ENCODE results near the gene ZFHX2.

Gene ZFHX2

DNA sequence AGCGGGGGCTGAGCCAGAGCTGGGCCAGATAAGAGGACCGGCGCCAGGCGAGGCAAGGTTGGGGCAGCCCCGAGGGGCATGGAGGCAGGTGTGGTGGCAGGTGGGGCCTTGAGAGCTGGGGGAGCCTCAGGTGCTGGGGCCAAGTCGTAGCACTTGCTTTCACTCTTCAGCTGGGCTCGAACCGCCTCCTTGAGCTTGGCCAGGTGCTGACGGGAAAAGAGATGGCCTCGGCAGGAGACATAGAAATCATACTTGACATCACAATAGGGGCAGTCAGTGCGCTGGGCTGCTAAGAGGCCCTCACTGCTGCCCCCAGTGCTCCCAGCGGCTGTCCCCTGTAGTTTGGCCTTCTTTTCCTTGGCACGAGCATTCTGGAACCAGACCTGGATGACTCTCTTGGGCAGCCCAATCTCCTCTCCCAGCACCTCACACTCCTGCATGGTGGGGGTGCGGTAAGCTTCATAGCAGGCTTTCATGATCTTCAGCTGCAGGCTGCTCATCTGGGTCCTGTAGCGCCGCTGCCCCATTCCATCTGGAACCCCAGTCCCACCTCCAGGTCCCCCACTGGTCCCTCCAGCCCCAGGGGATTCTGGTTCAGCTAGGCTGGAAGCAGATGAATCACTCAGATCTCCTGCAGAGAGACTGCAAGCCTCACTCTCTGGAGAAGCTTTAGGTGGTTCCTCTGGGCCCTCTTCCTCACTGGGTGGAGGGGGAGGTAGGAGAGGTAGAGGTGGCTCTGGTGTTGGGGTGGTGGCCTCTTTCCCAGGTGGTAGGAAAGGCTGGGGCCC, 28.1 kb downstream of the ZFHX2 start:
- DNase-seq (ENCODE audit: extremely low read depth in 1 of 2, low read depth in 1 of 2), result no peak

GRCh38 chr14:23522643-23523198, 28.8 kb downstream of the ZFHX2 start:
- DNase-seq (ENCODE audit: extremely low read depth in 1 of 2, low read depth in 1 of 2), result no peak

- no peak for DNase-seq (ENCODE audit: extremely low read depth in 1 of 2, low read depth in 1 of 2)
These were observed 29.6 kb downstream of the ZFHX2 start for GRCh38 chr14:23521785-23522640.

DNA sequence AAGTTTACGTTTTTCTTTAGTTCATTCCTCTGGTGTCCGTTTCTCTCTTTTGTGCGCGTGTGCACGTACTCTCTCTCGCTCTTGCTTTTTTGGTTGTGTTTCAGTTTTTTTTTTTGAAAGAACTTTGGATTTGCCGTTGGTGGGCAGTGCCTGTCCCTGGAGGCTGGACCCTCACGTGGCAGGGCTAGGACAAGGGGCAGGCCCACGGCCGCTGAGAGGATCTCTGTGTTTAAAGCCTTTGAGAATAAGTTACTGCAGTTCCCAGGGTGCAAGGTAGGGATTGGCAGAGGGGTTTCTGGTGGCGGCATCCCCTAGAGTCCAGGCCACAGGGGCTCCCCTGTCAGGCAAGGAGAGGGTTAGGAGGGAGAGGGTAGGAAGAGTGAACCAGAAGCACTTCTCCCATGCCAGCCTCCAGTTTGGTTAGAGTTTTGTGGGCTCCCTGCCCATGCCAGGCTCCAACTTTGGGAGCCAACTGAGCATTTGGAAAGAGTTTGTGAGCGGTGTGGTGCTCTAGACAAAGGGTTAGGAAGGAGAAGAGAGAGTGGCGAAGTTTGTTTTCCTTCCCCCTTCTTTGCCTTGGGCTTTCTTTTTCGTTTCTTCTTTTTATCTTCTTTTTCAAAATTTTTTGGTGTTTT, 30.5 kb downstream of the ZFHX2 start:
- no peak for DNase-seq (ENCODE audit: extremely low read depth in 1 of 2, low read depth in 1 of 2)

DNA sequence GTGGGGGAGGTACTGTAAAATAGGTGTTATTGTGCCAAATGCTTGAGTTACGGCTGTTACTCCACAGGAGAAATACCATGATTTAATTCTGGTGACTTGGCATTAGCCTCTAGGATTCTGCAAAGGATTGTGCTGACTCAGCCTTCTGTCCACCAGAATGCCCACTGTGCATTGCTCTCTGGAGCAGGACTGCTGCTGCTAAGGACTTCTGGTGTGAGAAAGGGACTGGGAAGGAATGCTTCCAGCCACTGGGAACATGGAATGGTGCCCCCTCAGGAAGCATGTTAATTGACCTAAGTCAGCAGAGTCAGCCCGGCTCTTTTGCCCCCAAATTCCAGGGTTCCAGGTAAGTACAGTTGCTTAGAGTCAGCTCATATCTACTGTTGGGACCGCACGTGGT, 32.9 kb downstream of the ZFHX2 start:
- no peak for DNase-seq (ENCODE audit: extremely low read depth in 1 of 2, low read depth in 1 of 2)

GRCh38 chr14:23517650-23518326, 33.8 kb downstream of the ZFHX2 start:
- DNase-seq (ENCODE audit: extremely low read depth in 1 of 2, low read depth in 1 of 2), result no peak

DNA sequence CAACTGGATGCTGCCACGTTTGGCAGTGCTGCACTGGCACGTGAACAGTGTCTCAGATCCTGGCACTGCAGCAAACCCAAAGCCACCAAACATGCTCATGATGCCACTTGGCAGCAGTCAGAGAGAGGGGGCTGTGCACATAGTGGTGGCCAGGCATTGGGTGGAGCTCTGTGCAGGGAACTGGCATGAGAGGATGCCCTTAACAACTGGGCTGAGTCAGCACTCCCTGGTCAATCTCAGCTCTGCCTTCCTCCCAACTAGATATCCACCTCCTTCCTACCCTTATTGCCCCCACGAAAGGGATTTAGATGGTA, 37.0 kb downstream of the ZFHX2 start:
- DNase-seq (ENCODE audit: extremely low read depth in 1 of 2, low read depth in 1 of 2), result no peak

- no peak for DNase-seq (ENCODE audit: extremely low read depth in 1 of 2, low read depth in 1 of 2)
These were observed 37.5 kb downstream of the ZFHX2 start for GRCh38 chr14:23513818-23514643.

- DNase-seq (ENCODE audit: extremely low read depth in 1 of 2, low read depth in 1 of 2), result no peak
These were observed 38.4 kb downstream of the ZFHX2 start for GRCh38 chr14:23513005-23513817.

GRCh38 chr14:23512156-23512555, 39.4 kb downstream of the ZFHX2 start:
- DNase-seq (ENCODE audit: extremely low read depth in 1 of 2, low read depth in 1 of 2), result no peak

DNA sequence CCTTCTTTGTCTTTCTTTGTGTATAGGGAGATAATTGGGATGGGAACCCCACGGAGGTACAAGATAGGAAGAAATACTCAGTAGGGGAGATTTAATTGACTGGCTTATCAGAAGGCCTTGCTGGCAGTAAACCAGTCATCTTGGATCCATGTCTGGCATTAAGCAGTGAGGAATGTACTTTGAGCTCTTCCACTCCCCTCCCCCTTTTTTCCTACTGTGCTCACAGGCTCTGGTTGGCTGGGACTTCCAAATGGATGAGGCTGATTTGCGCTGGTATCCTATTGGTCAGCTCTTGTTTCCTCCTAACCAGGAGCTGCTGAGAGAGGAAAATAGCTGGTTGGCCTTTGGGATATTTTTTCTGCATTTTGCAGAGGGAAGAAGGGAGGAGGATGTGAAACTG, 57.3 kb downstream of the ZFHX2 start:
- DNase-seq (ENCODE audit: extremely low read depth in 1 of 2, low read depth in 1 of 2), result no peak

DNA sequence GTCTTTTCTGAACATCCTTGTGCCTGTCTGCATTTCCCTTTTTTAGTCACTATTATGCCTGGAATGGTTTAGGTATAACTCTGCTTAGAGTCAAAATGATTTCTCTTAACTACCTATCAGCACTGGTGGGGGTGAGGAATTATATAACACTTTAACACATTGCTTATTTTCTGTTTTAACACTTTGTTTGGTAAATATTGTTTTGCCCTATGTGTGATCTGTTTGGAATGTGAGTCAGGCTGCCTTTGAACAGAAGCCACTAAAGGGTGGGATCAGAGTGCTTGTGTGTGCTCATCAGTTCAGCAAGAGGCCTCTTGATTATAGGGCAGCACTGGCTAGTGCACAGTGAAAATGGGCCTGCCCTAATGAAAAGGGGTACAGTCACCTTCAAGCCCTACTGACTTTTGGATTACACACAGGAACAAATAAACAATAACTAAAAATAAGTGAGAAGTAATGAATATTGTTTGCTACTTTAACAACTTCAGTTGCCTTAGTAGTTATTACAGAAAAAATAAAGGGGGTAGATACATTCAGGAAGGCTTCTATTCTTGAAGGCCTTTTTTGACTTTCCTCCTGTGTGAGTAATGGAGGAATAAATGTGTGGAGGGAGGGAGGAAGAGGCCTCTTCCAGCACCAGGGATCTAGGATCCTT, 58.8 kb downstream of the ZFHX2 start:
- no peak for DNase-seq (ENCODE audit: extremely low read depth in 1 of 2, low read depth in 1 of 2)

DNA sequence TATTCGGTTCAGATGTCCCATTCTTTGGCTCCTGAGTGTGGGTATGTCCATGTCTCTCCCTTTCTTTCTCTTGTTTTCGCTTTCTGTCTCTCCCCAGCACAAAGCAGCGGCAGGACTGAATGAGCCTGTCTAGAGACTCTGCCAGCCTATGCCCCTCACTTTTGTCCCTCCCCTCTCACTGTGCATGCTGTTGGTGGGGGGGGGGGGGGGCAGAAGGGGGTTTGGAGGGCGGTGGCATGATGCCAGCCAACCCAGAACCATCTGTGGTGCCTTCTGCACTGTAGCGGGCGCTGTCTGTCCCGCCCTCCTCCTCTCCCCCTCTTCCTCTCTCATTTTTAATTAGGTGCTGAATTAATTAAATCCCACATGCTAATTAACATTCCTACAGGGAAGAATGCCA, 64.3 kb downstream of the ZFHX2 start:
- DNase-seq (ENCODE audit: extremely low read depth in 1 of 2, low read depth in 1 of 2), result no peak

DNA sequence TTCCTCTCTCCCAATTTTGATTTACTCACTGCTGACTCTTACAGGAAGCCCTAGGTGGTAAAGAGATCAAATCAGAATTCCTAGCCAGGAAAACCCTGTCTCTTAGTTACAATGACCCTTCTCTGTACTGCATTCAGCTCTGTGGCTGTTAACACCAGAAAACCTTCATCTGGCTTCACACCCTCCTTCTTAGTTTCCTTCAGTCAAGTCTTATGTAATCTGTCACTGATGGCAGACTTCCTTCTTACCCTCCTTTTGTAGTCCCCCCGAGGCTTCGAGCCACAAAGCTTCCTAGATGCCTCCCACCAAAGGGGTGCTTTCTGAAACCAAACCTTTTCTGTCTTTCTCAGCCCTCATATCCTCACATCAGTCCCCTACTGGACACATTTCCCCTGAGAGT, 65.5 kb downstream of the ZFHX2 start:
- no peak for DNase-seq (ENCODE audit: extremely low read depth in 1 of 2, low read depth in 1 of 2)

DNA sequence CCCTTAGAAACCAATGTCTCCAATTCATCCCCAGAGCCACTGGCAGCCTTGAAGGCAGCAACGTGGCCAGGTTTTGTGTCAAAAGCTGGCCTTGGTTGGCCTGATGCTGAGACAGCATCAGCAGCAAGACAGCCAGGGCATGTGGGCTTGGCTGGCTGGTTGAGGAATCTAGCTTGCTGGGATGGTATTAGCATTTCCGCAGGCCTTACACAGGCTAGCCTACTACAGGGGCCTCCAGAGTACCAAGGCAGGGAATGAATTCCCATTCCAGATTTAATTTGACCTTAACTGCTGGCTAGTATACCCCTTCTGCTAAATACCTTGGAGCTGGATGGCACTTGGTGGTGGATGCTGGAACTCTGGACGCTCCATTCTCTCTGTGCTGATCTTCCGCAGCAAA, 66.2 kb downstream of the ZFHX2 start:
- DNase-seq (ENCODE audit: extremely low read depth in 1 of 2, low read depth in 1 of 2), result no peak

DNA sequence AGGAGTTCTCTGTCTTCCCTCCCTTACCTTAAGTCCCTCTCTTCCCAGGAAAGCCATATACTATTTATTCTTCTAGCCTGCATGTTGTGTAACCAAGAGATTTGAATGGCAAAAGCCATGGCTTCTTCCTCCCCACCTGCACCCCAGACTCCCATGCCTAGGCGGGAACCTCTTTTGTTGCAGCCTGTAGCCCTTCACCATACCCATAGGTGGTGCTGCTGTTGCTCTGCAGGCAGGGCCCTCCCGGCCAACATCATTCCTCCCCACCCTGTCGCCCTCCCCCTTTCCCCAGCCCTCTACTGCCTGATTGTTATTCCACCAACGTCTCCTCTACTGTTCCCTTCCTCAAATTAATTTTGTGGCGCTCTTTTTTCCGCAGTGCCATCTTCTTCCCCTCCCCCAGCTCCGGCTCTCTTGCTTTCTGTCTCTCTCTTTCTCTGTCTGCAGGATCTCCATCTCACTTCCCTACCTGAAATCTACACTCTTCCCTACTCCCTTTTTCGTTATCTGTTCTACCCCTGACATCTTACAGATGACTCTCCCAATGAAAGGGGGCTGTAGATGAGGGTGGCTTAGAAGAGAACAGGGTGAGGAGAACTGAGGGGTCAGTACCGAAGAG, 68.2 kb downstream of the ZFHX2 start:
- peak in 1 of 2 donors; percentile 1 for DNase-seq (ENCODE audit: extremely low read depth in 1 of 2, low read depth in 1 of 2)

DNA sequence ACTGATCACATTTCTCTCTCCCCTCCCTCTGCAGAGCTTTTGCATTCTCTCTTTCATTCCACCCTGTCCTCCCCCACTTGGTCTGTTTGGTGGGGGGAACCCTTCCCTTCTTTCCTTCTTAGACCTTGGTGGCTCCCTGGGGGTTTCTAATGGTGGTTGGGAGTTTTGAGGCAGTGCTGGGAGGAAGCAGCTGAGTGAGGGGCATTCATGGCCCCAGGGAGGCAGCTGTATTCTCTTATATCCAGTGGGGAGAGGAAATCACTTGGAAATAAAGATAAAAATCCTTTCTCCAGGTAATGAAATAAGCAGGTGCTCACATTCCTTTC, 68.8 kb downstream of the ZFHX2 start:
- no peak for DNase-seq (ENCODE audit: extremely low read depth in 1 of 2, low read depth in 1 of 2)

- no peak for DNase-seq (ENCODE audit: extremely low read depth in 1 of 2, low read depth in 1 of 2)
These were observed 69.4 kb downstream of the ZFHX2 start for GRCh38 chr14:23481979-23482822.

Data from stimulated activated CD8-positive, alpha-beta memory T cell treated with anti-CD3 and anti-CD28 coated beads, Interleukin-7, amount 100 ng/mL, for 48 hours (primary cell).